Measurements from ENCODE around the gene ONECUT1.
A peak's percentile ranks its signal among the peaks of the same experiment; 100 is the strongest.

- peak; percentile 58 for TF ChIP-seq CTCF (IDR thresholded peaks at IDR 0.05; ENCODE audit: poor library complexity)
- TF ChIP-seq EZH2 (IDR thresholded peaks at IDR 0.05; ENCODE audit: borderline replicate concordance) = peak; percentile 15
- TF ChIP-seq EZH2phosphoT487 (IDR thresholded peaks at IDR 0.05; ENCODE audit: low read depth, severe bottlenecking, unreplicated experiment) = peak; percentile 22
These were observed 6.0 kb downstream of the ONECUT1 start for GRCh38 chr15:52783929-52784798.
